ENCODE data around the gene STK31. TPM values are rescaled to one million over a fixed set of nuclear protein-coding genes. Genes with fewer than 3 reads are reported as not detected.

Gene STK31
- total RNA-seq: 0.33 TPM in 1 of 2 replicates, not detected in the other

DNA sequence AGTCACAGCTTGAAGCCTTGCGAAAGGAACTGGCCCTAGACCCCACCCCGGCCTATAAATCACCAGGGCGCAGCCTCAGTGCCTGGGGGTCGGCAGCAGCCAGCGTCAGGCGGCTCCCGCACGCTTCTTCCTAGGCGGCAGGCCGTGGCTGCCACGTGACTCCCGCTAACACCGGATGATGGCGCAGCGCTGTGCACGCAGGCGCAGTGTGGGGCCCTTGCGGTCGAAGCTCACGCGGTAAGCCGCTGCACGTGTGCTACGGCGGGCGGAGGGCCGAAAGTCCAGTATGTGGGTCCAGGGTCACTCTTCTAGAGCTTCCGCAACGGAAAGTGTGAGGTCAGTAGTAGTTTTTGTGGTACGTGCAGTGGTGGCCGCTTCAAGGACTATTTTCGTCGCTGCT lies at the start of gene STK31:
Gene STK31 (plus strand): TSS at position 220 of the 400 bp plus-strand sequence. CDS start 67 bp downstream, at position 287.

GRCh38 chr7:23679898-23680413 lies 30.1 kb upstream of the STK31 start, which contains the start of gene FAM221A:
Gene FAM221A (plus strand): TSS chr7:23680199. CDS start chr7:23680219, 20 bp downstream.

Other genes with a start within 250 kb of the STK31 start
- 32.0 and 35.1 TPM in 2 replicates for gene IGF2BP3, start 239.7 kb upstream of the STK31 start, total RNA-seq
- 17.2 and 37.1 TPM in 2 replicates for gene TRA2A, start 178.2 kb upstream of the STK31 start, total RNA-seq
- 6.3 and 8.4 TPM in 2 replicates for gene CCDC126, start 112.8 kb upstream of the STK31 start, total RNA-seq
- 1.6 and 2.8 TPM in 2 replicates for gene FAM221A, start 30.0 kb upstream of the STK31 start, total RNA-seq